ENCODE results near the gene KIF26B.

The KIF26B gene

DNA sequence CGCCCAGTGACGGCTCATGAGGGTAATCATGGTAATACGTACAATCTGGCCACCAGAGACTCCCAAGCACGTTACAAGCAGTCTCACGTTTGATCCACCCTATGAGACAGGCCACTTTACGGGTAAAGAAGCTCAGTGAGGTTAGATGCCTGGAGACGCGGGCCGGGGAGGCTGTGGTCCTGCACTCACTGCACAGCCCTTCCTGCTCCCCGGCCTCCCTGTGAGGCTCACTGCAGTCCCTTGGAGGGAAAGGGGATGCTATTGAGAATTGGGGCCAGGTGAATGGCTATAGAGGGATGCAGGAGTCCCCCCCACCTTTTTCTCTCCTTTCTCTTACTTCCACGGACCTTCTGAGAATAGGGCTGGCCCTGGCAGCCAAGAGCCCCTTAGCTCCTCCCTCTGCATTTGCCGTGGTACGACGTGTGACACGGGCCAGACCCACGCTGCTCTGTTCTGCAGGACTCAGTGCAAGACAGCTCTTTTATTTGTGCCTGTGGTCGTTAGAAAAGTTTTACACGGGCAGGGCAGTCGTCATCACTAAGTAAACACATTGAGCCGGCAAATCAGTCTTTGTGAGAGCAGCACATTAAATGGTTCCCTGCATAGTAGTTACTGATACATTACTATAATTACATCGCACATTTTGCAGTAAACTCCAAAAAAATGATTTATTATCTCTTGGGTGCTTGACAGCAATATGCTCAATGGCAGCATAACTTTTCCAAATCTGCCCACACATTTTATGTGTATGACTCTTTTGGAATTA is 18.8 kb downstream of the KIF26B start:
- no peak for FAIRE-seq

DNA sequence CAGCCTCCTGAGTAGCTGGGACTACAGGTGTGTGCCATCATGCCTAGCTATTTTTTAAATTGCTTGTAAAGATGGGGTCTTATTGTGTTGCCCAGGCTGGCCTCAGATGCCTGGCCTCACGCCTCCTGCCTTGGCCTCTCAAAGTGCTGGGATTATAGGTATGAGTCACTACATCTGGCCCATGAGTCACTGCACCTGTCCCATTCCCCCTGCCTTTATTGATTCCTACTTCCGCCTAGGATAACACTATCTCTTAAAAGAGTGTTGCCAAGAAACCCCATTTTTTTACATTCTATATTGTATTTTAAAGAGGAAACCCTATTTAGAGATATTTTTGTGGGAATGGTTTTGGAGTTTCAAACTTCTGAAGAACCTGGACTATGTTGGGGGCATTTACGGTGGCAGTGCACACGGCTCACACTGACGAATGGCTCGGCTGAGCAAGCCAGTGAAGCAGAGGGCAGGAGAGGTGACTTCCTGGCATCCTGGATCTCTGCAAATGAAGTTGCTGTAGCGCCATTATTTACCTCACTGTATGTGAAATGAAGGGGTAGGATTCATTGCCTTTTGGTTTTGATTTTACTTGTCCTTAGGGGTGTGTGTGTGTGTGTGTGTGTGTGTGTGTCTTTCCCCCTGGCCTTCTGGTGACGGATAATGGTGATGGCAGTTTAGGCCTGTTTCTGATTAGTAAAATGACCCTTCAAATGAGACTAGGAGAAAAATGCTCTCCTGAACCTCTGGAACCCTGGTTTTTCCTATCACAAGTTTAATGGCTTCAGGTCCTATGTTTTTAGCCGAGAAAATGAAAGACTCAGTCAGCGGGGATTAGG is 22.5 kb downstream of the KIF26B start:
- FAIRE-seq = no peak

GRCh38 chr1:245179706-245180105 is 24.9 kb downstream of the KIF26B start:
- no peak for FAIRE-seq

DNA sequence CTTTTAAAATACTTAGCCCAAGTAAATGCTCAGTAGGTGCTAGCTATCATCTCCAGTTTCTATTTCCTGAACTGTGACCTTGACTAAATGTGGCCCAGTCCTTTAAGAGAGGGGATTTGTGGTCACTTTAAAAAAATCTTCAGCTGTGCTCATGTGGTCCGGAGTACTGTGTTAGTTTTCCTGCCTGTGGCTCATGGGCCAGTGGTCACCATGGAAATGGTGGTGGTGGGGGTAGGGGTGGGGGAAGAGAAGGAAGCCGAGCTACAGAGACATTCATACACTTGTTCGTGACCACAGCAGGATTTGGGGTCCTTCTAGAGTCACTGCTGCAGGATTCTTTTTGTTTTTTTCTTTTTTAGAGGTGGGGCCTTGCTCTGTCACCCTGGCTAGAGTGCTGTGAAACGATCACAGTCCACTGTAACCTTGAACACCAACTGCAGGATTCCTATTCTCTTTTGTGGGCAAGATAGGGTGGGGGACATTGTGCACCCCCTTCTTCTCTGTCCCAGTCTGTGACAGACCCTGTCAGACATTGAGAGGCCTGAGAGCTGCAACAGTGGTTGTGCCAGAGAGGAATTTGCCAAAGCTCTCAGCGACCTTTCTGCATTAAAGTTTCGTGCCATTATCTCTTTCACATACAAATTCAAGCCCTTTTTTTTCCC is 25.8 kb downstream of the KIF26B start:
- no peak for FAIRE-seq

GRCh38 chr1:245181158-245181517 is 26.4 kb downstream of the KIF26B start:
- no peak for FAIRE-seq

- FAIRE-seq = no peak
Measured at GRCh38 chr1:245182028-245182427, 27.2 kb downstream of the KIF26B start.

GRCh38 chr1:245183429-245183828 is 28.6 kb downstream of the KIF26B start:
- FAIRE-seq = no peak

GRCh38 chr1:245184779-245185178 is 30.0 kb downstream of the KIF26B start:
- no peak for FAIRE-seq

DNA sequence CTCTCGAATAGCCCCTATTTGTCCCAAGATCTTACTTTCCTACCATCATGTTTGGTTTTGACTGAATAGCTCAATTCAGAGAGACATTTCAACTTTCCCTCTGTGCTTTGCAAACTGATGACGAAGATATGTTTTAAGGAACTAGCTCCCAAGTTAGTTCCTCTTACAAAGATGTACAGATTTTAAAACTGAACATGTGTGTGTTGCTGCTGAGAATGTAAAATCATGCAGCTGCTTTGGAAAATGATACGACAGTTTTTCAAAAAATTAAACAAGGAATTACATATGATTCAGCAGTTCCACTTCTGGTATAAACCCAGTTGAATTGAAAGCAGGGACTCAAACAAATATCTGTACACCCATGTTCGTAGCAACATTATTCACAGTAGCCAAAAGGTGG is 33.6 kb downstream of the KIF26B start:
- FAIRE-seq = no peak

- FAIRE-seq = no peak
Measured at GRCh38 chr1:245195398-245195797, 40.6 kb downstream of the KIF26B start.

DNA sequence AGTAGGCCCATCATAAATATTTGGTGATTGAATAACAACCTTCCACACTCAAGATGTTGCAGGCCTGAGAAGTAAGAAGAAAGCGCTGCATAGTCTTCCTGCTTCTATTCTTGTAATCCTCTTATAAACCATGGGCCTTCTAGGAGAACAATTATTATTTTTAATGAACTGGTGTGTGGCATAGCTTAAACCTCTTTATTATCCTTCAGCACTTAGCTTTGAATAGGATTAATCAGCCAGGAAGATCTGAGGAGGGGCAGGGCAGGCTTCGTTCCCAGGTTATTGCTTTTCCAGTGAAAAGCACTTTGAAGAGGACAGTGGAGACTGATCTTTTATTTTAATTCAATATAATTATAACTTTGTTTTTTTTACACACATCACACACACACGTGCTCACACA is 42.3 kb downstream of the KIF26B start:
- no peak for FAIRE-seq

DNA sequence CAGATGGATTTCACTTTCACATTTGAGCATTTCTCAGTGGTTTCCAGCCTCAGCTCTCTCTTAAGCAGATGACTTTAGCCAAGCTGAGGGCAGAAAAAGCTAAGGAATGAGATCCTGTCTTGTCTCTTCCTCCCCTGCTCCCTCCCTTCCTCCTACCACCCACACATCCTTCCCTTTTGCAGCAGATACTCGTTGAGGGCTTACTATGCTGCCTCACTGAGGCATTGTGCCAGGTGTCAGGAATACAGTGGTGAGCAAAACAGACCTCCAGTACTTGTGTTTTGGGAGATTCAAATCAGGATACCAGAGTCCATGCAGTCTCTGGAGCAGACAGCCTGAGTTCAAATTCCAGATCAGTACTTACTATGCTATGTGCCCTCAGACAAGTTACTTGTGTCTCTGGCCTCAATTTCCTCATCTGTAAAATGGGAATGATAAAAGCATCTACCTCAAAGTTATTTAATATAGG is 43.2 kb downstream of the KIF26B start:
- FAIRE-seq = no peak

DNA sequence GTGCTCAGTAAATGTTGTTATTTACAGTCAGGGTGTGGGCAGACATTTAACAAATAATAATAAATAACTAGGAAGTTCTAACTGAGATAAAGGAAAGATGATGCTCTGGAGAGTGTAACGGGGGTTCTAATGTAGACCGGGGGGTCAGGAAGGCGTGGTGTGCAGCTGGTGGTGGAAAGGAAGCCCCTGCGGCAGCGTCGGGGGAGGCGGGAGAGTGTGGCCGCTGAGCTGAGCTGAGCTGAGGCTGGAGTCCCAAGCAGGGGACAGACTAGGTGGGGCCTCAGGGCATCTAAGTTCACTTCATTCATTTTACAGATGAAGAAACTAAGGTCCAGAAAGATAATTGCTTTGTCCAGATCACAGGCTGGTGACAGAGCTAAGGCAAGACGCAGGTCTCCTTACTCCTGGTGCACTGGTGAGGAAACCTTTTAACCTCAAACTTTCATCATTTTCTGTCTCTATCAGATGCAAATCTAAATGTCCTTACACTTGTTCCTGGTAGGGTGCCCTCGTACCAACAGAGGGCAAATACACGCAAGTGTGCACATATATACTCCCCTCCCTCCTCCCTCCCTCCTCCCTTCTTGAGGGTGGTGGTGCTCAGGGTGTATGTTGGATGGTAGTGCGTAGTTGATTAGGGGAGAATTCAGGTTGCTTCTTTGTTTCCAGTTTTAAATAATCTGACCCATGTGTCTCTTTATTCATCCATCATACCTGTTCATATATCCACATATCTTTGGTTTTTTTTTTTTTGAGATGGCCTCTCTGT is 44.1 kb downstream of the KIF26B start:
- no peak for FAIRE-seq

- FAIRE-seq = no peak
Measured at GRCh38 chr1:245200146-245200545, 45.4 kb downstream of the KIF26B start.

DNA sequence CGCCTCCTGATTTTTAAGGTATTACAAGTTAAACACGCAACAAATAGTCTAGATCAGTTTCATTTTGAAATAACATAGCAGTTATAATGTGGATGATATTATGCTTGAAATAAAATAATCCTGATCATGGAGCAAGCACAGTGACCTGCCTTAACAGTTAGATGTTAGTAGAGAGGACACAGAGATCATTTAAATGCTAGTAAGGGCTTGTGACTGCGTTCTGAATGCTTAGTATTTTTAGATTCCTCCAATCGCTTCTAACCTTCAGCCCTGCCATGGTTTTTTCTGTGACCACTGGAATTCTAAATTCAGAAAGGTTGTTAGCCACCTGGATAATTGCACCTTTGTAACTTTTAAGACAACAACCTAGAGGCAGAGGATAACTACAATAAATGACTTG is 46.4 kb downstream of the KIF26B start:
- FAIRE-seq = no peak

DNA sequence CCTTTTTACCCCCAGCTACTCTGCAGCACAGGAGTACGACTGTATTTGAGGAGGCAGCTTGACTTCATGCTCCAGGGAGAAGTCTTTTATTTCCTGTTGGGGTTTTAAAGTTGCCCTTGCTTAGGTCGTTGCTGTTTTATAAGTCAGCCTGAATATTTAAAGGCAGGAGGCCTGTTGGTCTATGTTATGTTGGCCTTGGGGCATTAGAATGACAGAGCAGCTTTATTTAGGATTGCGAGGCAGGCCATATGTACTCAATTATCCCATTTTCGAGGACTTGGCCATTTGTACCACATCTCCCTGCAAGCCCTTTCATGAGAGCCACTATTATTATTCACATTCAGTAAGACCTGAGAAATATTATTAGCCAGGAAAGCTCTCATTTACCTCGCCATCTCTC is 47.0 kb downstream of the KIF26B start:
- no peak for FAIRE-seq

DNA sequence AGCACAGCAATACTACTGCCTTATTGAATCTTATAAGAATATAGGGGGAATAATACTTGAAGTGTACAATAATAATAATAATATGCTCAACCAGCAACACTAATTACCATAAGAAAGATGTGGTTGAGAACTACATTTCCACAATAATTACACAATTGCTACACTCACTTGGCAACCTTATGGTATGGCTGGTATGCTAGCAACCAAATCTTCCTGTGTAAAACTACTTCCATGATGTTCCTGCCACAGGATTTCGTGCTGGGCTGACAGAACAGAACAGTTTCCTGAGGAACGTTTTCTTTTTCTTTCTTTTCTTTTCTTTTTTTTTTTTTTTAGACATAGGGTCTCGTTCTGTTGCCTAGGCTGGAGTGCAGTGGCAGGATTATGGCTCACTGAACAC is 50.6 kb downstream of the KIF26B start:
- no peak for FAIRE-seq

- no peak for FAIRE-seq
Measured at GRCh38 chr1:245205864-245206263, 51.1 kb downstream of the KIF26B start.

DNA sequence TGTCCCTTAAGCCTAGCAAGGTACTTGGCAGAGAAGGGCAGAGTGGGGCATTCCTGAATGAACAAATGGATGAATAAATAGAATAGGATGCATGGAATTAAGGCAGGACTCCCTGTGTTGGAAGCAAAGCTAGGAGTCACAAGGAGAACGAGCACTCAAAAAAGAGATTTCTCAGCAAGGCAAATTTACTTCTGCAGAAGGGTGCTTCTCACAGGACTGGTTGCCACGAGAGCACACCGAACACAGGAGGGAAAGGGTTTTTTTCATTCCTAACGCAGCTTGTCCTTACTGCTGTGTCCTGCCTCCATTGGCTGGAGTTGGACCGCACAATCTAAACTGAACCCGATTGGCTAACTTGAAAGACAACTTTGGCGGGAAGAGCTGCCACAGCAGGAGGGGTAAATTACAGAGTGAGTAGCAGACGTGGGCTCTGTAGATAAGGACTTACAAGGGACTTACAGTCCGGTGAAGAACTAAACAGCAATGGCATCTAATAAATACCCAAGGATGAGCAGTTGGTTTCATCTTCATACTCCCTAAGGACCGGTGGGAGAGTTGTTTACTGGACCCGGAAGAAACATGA is 52.4 kb downstream of the KIF26B start:
- FAIRE-seq = no peak

DNA sequence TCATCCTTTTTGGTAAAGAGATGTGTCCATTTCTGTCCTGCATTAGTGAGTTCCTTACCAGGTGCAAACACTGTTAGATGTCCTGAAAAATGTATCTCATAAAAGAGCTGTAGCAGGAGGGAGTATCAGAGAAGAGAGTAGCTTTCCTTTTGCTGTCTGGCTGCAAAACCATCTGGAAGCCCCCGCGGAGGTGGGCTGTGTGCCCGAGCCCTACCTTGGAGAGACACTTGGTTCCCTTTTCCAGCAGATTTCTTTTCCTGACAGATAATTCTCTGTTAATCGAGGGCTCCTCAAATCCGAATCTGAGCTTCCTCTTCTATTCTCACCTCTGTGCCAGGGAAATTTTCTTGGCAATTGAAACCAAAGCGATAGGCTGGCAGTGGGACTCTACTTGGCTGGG is 53.0 kb downstream of the KIF26B start:
- no peak for FAIRE-seq

GRCh38 chr1:245209658-245210435 is 55.1 kb downstream of the KIF26B start:
- FAIRE-seq = no peak
